Uterus (tissue), 2 donors: Measurements from ENCODE around the gene CFAP52.
A peak's percentile ranks its signal among the peaks of the same experiment; 100 is the strongest.

ENCODE experiments used
- CTCF ChIP-seq, 4 experiments: fragments of 200-600 bp in 2 of 4; fragments of 450-650 bp in 2 of 4; sonication (generic) in 2 of 4; IDR thresholded peaks; one replicate each; pipeline ENCODE4 v1.5.1; 2016 to 2019; ENCODE audit warnings: antibody characterized with exemption in 4 of 4, mild to moderate bottlenecking in 2 of 4, moderate library complexity in 1 of 4
- POLR2A ChIP-seq, 2 donors: fragments of 450-650 bp; IDR thresholded peaks; one replicate each; pipeline ENCODE4 v1.6.1; 2016; ENCODE audit warnings: antibody characterized with exemption in 2 of 2, mild to moderate bottlenecking in 1 of 2, moderate library complexity in 1 of 2

GRCh38 chr17:9575381-9576101 is 901 bp upstream of the CFAP52 start, which contains the start of gene STX8:
- peak in 1 of 2 donors; percentile 19 for TF ChIP-seq POLR2A (IDR thresholded peaks at IDR 0.05)
- TF ChIP-seq CTCF (IDR thresholded peaks at IDR 0.05): peak in 1 of 4 experiments; percentile 20
